GM19438 (cell line): ENCODE results near the gene CCDC85C.

Experiments used
- ATAC-seq: cut with Tn5 transposase; IDR thresholded peaks from one replicate; pipeline ENCODE4 v1.9.1; 2021; ENCODE audit warnings: low read depth; ENCODE audit not compliant: unreplicated experiment

Gene CCDC85C

DNA sequence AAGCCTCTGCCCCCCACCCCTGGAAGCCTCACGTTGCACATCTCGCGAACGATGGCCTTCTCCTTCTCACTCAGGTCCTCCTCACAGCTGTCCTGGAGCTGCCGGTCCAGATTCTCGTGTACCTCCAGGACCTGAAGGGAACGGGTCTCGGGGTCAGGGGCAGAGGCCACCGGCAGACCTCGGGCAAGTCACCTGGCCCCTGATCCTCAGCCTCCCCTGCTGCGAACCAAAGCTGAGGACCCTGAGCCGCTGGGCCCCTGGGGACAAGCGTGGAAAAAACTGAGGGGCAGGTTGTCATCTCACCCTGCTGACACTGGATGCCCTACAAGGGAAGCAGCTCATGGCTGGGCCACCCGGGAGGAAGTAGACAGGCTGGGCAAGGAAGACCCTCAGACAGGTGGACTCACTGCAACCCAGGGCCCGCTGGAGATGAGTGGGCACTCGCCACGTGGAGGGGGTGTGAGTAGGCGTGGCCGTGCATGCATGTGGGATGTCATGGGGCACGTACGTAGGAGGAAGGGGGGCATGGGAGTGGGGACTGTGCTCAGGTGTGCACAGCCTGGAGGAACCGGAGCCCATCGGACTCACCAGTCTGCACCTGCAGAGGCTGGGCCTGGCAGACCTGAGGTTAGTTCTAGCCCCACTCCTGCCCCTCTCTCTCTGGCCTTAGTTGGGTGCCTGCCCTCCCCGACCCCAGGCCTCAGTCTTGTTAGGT is 87.7 kb downstream of the CCDC85C start:
- no peak for ATAC-seq

GRCh38 chr14:99515301-99516155 is 88.5 kb downstream of the CCDC85C start:
- no peak for ATAC-seq

- ATAC-seq, result no peak
Observed at GRCh38 chr14:99514552-99515300, 89.3 kb downstream of the CCDC85C start.

DNA sequence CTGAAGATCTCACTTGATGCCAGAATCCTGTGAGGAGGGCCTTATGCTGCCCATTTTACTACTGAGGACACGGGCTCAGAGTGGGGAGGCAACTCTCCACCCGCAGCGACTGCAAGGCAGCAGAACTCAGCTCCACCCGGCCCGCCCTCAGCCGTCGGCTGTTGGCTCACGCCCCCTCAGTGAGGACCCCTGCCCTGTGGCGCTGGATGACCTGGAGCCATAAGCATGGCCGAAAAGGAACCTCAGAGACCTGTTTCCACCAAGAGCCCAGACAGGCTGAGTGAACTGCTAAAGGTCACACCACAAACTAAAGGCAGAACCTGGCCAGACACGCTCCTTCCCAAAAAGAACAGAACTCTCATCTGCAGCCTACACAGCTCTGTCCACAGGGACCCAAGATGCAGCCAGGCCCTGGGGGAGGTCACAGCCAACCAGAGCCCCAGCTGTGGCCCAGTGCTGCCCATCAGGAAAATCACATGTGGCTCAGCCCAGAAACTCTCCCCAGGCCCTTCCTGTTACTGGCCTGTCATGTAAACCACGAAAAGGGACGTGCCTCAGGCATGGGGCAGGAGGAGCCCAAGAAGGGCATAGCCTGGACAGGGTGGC is 90.0 kb downstream of the CCDC85C start:
- no peak for ATAC-seq

GRCh38 chr14:99513183-99513694 is 90.8 kb downstream of the CCDC85C start:
- no peak for ATAC-seq

- ATAC-seq, result no peak
Observed at GRCh38 chr14:99512571-99513182, 91.3 kb downstream of the CCDC85C start.

GRCh38 chr14:99512110-99512449 is 91.9 kb downstream of the CCDC85C start:
- no peak for ATAC-seq

DNA sequence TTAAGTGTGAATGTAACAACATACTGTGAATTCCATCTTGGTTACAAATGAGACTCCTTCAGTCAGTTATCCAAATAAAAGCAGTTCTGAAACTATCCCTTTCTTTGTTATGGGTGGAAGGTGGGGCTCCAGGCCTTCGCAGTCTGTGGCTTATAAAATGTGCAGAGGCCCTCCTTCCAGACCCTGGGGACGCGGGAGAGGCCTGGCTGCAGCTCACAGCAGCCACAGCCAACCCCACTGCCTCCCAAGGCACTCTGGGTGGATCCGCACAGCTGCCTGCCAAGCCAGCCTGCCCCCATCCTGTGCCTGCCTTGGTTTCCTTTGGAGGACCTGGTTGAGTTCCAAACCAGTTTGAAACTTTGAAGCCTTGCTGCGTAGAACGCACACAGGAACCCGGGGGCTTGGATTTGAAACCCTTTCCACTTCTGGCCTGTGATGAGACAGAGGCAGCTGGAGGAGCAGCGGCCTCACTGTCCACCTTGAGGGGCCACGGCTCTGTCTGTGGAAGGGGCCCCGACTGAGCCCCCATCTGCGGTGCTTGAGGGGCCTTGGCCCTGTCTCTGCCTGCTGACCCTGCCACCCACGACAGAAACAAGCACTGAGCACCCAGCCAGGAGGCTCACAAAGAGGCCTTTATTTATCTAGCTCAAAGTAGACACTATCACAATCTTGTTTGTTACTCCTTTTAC is 92.4 kb downstream of the CCDC85C start:
- no peak for ATAC-seq

DNA sequence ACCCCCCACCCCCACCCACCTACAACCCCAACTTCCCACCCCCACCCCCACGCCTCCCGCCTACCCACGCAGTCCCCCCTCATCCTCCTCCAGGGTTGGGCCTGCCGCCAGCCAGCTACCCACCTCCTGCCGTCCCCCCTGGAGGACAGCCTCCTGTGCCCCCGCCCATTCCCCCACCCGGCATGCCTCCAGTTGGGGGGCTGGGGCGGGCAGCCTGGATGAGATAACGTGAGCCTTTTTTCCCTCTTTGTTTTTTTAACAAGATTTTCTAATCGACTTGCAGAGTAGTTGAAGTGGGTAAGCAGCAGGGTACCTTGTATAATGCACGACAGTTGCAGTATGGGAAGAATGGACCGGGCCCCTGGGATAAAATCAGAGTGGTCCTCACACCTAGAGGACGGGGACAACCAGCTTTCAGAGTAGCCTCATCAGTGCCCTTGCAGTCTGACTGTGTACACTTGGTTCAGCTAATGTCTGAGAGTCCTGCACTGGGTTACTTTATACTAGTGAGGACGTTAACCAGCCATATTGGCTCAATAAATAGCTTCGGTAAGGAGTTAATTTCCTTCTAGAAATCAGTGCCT is 93.4 kb downstream of the CCDC85C start:
- ATAC-seq, result no peak

DNA sequence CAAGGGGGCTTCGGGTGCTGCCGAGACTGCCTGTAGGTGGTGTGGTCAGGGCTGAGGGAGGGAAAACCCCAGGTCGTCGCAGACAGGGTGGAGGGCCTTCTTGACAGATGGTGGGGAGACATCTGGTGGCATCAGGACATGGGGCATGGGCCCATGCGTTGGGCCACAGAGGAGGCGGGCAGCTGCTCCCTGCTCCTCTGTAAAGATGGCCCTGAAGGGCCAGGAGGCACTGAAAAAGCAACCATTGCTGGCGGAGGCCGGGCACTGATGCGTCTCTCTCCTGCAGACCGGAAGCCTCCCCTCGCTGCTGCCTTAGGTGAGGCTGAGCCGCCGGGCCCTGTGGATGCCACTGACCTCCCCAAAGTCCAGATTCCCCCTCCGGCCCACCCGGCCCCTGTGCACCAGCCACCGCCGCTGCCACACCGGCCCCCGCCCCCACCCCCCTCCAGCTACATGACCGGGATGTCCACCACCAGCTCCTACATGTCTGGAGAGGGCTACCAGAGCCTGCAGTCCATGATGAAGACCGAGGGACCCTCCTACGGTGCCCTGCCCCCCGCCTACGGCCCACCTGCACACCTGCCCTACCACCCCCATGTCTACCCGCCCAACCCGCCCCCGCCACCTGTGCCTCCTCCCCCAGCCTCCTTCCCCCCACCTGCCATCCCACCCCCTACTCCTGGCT is 94.0 kb downstream of the CCDC85C start:
- no peak for ATAC-seq

DNA sequence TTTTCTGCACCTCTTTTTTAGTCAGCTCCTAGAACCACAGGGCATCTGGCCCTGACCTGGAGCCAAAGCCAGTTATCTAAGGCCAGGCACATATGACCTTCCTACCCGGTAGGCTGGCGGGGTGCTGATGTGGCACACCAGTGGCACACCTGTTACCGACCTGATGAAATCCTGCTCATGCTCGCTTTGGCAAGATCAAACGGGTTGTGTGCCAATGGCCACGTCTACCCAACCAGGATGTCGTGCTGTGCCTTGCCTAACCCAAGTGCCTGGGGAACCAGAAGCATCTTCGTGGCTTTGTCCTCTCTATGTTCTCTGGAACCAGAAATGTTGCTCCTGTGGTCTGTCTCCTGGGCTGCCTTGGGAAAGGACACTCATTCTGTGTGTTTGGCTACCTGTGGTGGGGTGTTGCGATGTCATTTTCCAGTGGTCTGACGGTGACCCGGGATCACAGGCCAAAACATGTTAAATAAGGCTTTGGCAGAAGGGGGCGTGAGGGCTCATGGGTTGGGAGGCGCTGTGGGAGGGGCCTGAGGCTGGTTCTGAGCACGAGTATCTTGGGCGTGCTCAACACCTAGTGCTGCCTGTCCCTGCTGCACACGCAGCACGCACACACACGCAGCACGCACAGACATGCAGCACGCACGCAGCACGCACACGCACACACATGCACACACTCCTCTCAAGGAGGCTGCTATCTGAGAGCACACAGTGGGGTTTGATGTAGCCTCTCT is 94.9 kb downstream of the CCDC85C start:
- no peak for ATAC-seq

DNA sequence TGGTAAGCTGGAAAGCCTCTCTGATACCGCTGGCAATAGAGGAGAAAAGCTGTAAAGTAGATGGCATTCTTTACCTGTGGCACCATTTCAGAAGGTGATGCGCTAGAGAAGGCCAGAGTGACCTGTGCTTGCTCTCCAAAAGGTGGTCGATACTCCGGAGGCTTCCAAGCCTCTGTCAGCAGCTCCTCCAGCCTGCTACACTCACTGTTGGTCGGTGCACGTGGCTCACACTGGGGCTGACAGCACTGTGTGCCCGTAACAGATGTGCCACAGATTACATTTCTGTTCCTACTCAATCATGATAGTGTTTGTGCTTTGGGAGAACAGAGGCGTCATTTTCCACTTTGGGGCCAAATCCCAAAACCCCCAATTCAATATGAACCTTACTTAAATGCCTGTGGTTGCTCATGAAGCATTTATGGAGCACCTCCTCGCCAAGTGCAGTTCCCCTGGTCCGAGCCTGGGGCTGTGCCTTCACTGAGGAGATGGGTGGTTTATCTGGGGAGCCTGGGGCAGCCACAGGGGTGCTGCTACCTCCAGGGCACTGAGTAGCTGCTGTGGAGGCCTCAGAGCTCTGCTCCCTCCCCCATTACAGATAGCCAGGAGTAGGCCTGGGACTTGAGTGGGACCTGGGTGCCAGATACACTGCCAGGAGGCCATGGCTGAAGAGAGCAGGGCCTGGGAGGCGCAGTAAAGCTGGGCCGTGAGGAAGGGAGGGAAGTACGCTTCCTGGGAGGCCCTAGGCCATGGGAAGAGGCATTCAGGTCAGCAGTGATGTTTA is 96.0 kb downstream of the CCDC85C start:
- no peak for ATAC-seq

GRCh38 chr14:99506276-99506675 is 97.7 kb downstream of the CCDC85C start:
- ATAC-seq, result no peak

GRCh38 chr14:99505089-99505488 is 98.9 kb downstream of the CCDC85C start:
- ATAC-seq, result no peak

GRCh38 chr14:99503848-99504453 is 100.1 kb downstream of the CCDC85C start:
- ATAC-seq, result no peak

GRCh38 chr14:99502989-99503421 is 101.0 kb downstream of the CCDC85C start:
- no peak for ATAC-seq

- ATAC-seq, result no peak
Observed at GRCh38 chr14:99497894-99498293, 106.1 kb downstream of the CCDC85C start.
